Motor neuron (in vitro differentiated cells): Measurements from ENCODE around the gene POU3F1. TPM values are rescaled to one million over a fixed set of nuclear protein-coding genes. Genes with fewer than 3 reads are reported as not detected.
A peak's percentile ranks its signal among the peaks of the same experiment; 100 is the strongest.

Experiments
- ATAC-seq, 8 experiments: fragments of 200-7000 bp; cut with Tn5 transposase; replicated peaks in 6 of 8; 2 replicates each; pipeline ENCODE4 v1.8.0; 2021; ENCODE audit warnings: mild to moderate bottlenecking in 8 of 8, moderate library complexity in 8 of 8
- H3K27ac ChIP-seq, 2 donors: fragments of 250-450 bp; sonication (Bioruptor Pico); 2 replicates each; pipeline ENCODE4 v1.9.0; 2021; ENCODE audit warnings: antibody characterized with exemption in 2 of 2, mild to moderate bottlenecking in 2 of 2, moderate library complexity in 1 of 2
- H3K4me1 ChIP-seq, 2 donors: fragments of 250-450 bp; sonication (Bioruptor Pico); replicated peaks in 1 of 2; 2 replicates each; pipeline ENCODE4 v1.6.1; 2021; ENCODE audit warnings: antibody characterized with exemption in 2 of 2, mild to moderate bottlenecking in 2 of 2, moderate library complexity in 1 of 2
- H3K4me3 ChIP-seq, 5 donors: fragments of 250-450 bp; sonication (Bioruptor Pico); 2 replicates each; pipeline ENCODE4 v1.9.0; 2021; ENCODE audit warnings: antibody characterized with exemption in 5 of 5, mild to moderate bottlenecking in 5 of 5, moderate library complexity in 4 of 5
- WGBS, 10 experiments: fragments of 450-650 bp; shearing (Covaris generic); methylation state at CpG; one replicate each; pipeline ENCODE4 v1.0.0; 2022; 5-methylcytosine and 5-hydroxymethylcytosine counted together
- in situ Hi-C, 9 experiments: fragments of 400-800 bp; cut with MboI; loops; one replicate each; pipeline ENCODE4 v1.15.0; 2021; ENCODE audit warnings: low sequenced_read_pairs in 9 of 9, low pct_unique_long_range_greater_than_20kb in 2 of 9; ENCODE audit not compliant: unreplicated experiment in 9 of 9
- total RNA-seq, 8 experiments: library from RNA; unstranded; fragments of 300-600 nt; gene quantifications; 2 replicates each; pipeline versions ENCODE4 v1.2.3 to v1.2.4, GENCODE V29; 2022

The POU3F1 gene
- total RNA-seq, 8 experiments from 2014 or later, result 0.91 to 7.6 (median 3.3) TPM

DNA sequence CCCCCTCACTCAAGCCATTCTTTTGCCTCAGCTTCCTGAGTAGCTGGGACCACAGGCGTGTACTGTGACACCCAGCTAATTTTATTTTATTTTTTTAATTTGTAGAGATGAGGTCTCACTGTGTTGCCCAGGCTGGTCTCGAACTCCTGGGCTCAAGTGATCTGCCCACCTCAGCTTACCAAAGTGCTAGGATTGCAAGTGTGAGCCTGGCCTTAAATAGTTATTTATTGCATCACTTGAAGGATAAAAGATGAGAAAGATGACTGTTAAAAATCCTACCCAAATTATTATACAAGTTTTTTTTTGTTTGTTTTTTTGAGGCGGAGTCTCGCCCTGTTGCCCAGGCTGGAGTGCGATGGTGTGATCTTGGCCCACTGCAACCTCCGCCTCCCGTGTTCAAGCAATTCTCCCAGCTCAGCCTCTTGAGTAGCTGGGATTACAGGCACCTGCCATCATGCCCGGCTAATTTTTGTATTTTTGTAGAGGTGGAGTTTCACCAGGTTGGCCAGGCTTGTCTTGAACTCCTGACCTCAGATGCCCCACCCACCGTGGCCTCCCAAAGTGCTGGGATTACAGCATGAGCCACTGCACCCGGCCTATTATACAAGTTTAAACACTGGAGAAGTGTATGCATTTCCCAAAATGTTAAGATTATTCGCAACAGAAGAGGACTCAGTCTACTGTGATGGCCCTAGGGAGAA is 31.7 kb downstream of the POU3F1 start:
- ATAC-seq, result no peak
- WGBS, 10 experiments, result 74 to 100% (median 89%) methylated on average over 1 to 11 of the region's 11 CpGs; no CpG with 5 or more reads in 1 of the 10 experiments

DNA sequence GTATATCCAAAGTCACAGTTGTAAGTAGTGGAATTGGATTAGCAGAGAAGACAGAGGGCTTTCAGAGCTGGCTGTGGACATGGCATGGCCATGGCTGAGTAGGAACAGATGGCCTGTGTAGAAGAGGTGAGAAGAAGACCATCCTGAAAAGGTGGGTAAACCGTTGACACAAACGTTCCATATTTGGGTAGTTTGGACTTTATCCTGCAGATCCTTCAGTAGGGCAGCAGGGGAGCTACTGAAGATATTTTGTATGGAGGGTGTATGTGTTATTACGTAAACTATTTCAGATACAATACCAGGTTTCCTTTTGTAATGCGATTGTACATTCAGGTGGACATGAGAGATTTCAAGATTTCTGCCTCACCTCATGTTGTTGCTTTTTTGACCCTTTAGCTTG is 32.4 kb downstream of the POU3F1 start:
- no peak overlapping the region for H3K4me3 ChIP-seq
- ATAC-seq, result no peak
- in situ Hi-C loops, result no loop called here
- no peak overlapping the region for H3K27ac ChIP-seq
- 28 to 100% (median 77%) methylated on average over 1 to 4 of the region's 4 CpGs; no CpG with 5 or more reads in 4 of the 10 experiments for WGBS, 10 experiments
- H3K4me1 ChIP-seq, result peaks cover 14 to 15% of the 10 kb centered on the region in 2 donors

More for the DNA sequence above, 31.7 kb downstream of the POU3F1 start:
- H3K27ac ChIP-seq, result no peak overlapping the region
- in situ Hi-C loops, result no loop called here
- peaks cover 14 to 15% of the 10 kb centered on the region in 2 donors for H3K4me1 ChIP-seq
- no peak overlapping the region for H3K4me3 ChIP-seq

DNA sequence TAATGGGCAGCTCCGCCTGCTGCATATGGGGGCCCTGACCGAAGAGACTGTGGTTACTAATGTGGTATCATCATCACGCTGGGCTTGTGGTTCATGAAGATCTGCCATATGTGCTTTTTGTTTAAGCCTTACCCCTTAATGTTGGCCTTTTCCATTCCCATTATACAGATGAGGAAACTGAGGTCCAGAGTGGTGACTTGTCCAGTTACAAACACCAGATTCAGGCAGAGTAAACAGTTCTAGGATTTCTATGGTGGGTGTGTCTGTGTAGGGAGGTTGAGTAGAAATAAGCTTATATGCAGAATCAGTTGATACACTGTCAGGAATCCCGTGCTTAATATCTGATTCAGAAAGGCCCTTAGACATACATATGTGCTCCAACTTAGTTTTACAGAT is 33.4 kb downstream of the POU3F1 start:
- Histone ChIP-seq H3K4me3 (peak overlapping the region; percentile 68 to 92 (median 84)), H3K4me1 (peaks cover 14 to 15% of the 10 kb centered on the region in 2 donors), H3K27ac (peak overlapping the region; percentile 91 to 95)
- in situ Hi-C loops, result no loop called here
- ATAC-seq, result peak in 1 of 8 experiments; percentile 1
- 0 to 47% (median 15%) methylated on average over 1 to 4 of the region's 4 CpGs; no CpG with 5 or more reads in 1 of the 10 experiments for WGBS, 10 experiments

DNA sequence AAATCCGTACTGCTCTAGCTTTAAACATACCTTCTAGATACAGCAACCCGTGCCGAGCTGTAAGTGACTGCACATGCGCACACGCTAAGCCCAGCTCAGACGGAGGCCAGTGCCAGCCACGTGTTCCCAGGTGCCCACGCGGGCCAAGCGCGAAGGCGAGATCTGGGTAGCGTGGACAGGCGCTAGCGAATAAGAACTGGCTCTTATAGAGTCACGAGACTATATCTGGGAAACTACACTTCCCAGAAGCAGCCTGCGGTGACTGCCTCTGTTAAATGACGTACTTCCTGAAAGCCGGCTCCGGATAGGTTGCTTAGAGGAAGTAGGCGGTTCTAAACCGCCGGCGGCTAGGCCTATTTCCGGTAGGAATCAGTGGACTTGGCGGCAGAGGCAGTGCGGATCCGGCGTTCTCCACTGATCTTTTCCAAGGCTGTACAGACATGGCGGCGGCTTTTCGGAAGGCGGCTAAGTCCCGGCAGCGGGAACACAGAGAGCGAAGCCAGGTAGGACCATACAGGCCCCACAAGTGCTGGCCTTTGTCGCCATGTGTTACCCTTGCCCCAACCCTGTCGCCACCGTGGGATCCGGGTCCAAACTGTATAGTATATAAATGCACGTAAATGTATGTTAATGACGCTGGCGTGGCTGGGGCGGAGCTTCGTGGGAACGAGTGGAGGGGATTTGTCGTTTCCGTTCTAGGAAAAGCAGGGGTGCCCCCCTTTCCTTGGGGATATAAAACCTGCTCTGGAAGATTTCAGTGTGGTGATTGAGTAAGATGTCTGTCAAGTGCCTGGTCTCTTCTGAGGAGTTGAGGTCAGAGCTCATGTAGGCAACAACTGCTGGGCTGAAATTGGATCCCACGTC is 34.0 kb downstream of the POU3F1 start, which contains the start of gene UTP11:
TSS of gene UTP11 (plus strand) at position 372 of the 864 bp plus-strand sequence. CDS start at position 441, 69 bp downstream.
- Histone ChIP-seq H3K4me1 (peaks cover 14 to 15% of the 10 kb centered on the region in 2 donors), H3K27ac (peak within 1 kb of the TSS; percentile 91 to 95), H3K4me3 (peak within 1 kb of the TSS; percentile 68 to 92 (median 84))
- ATAC-seq, result peak; percentile 87 to 98 (median 96)
- in situ Hi-C loops, result no loop called here
- 0 to 10% (median 1%) methylated on average over 2 to 44 of the region's 49 CpGs; no CpG with 5 or more reads in 1 of the 10 experiments for WGBS, 10 experiments

DNA sequence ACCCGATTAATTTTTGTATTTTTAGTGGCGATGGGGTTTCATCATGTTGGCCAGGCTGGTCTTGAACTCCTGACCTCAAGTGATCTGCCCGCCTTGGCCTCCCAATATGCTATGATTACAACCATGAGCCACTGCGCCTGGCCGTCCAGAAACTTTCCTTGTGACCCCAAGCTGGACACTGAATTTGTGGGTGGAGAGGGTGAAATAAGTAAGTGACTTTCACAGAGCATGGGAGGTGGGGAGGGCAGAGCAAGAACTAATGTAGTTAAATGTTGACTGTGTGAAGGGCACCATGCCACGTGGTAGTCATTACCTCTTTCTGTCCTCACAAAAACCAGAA is 36.8 kb downstream of the POU3F1 start:
- WGBS, 10 experiments, result 72 to 100% (median 90%) methylated on average over 1 to 5 of the region's 6 CpGs; no CpG with 5 or more reads in 1 of the 10 experiments
- no peak overlapping the region for H3K4me3 ChIP-seq
- ATAC-seq, result no peak
- peaks cover 21 to 23% of the 10 kb centered on the region in 2 donors for H3K4me1 ChIP-seq
- in situ Hi-C loops, result no loop called here
- no peak overlapping the region for H3K27ac ChIP-seq

DNA sequence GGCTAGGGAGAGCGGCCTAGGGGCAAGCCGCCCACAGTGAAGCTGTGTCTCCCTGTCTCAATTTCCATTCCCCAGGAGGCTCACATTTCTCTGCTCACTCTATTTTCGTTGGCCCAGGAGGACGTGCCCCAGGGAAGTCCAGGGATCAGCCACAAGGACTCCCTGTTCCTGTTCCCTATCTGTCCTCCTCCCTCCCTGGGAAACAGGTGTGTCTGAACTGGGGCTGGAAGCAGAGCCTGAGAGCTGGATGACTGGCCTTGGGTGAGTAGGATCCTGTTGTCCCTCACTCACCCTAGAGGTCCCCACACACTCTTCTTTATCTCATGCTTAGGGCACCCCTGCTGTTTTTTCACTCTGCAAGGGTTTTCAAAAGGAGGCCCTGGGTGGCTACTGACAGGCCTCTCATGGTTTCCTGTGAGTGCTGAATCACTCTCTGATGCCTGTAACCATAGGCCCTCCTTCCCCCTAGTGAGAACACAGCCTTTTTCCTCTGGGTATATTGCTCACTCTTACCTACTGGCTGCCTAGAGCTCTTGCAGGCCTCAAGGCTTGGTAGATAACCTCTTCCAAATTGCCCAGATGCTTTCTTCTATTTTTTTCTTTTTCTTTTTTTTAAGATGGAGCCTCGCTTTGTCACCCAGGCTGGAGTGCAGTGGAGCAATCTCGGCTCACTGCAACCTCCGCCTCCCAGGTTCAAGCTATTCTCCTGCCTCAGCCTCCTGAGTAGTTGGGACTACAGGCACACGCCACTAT is 37.3 kb downstream of the POU3F1 start:
- 57 to 100% (median 74%) methylated on average over 2 to 8 of the region's 8 CpGs; no CpG with 5 or more reads in 1 of the 10 experiments for WGBS, 10 experiments
- in situ Hi-C loops, result no loop called here
- no peak overlapping the region for H3K4me3 ChIP-seq
- ATAC-seq, result no peak
- H3K27ac ChIP-seq, result no peak overlapping the region
- peaks cover 19 to 26% of the 10 kb centered on the region in 2 donors for H3K4me1 ChIP-seq

DNA sequence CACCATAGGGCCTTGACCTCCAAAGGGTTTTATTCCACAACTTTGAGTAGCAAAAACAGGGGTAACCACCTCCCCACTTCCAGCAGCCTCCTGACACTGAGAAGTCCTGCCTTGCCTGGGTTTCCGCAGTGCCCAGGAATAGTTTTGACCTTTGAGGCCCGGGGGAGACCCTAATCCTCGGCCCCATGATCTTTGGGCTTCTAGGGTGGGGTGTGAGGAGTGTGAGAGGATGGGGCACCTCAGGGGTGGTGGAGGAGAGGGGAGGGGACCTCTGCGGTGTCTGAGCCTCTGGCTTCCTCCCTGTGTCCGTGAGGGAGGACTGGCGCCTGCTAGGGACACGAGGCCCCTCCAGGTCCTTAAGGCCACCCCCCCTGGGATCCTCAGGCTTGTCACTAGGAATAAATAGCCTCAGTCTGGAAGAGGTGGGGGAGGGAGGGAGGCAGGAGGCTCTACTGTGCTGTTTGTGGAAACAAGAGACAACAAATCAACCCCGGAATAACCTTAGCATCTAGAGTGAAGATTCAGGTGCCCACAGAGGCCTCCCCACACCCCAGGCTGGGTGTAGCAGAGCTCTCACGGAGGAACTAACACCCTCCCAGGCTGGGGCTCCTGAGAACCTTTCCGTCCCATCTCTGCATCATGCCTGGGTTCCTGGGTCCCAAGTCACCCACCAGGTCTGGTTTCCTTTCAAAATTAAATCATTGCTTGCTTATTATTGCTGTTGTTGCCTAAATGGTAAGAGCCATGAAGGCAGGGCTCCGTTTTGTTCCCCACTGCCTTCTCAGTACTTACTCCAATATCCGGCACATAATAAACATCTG is 40.4 kb downstream of the POU3F1 start:
- in situ Hi-C loops, result no loop called here
- Histone ChIP-seq H3K4me3 (peak overlapping the region in 2 of 5 donors; percentile 10 to 44), H3K4me1 (peaks cover 7 to 20% of the 10 kb centered on the region in 2 donors), H3K27ac (peak overlapping the region; percentile 16 to 71)
- ATAC-seq, result peak in 4 of 8 experiments; percentile 20 to 63 (median 55)
- WGBS, 10 experiments, result 68 to 100% (median 74%) methylated on average over 2 to 7 of the region's 12 CpGs; no CpG with 5 or more reads in 4 of the 10 experiments

DNA sequence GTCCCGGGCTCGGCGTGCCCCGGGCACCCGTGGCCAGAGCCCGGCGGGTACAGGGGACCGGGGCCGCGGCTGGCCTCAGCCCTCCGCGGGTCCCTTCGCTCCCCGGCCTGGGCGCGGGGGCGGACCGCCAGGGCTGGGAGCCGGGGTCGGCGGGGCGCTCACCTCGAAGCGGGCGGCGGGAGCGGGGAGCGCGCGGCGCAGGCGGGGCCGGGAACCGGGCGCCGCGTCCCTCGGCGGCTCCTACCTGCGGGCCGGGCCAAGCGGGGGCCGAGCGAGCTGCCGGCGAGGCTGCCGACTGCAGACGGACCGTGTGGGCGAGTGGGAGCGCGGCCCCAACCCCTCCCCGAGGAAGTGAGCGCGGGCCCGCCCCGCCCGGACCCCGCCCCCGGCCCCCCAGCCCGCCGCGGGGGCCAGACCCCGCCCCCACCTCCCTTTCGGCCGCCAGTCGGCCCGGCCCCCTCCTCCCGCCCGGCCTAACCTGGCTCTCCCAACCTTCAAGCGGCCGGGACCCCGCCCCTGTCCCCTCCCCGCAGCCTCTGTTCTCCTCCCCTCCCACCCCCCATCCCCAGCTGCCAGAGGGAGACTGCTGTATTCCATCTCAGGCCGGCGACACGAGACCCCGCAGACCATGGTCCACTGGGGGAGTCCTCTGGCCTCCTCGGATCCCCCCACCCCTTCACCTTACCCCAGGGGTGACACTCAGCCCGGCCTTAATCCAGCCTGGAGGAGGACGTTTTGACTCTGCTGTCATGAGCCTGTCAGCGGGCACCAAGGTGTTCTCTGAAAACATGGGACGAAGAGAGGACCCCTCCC is 41.2 kb downstream of the POU3F1 start, which contains the start of gene FHL3:
TSS of gene FHL3 (minus strand) at position 320 of the 813 bp plus-strand sequence. CDS start 6,102 bp downstream, outside the sequence.
- 38 to 100% methylated on average over 1 to 7 of the region's 83 CpGs; no CpG with 5 or more reads in 8 of the 10 experiments for WGBS, 10 experiments
- Histone ChIP-seq H3K27ac (peak within 1 kb of the TSS; percentile 16 to 74), H3K4me1 (peaks cover 14 to 28% of the 10 kb centered on the region in 2 donors), H3K4me3 (peak within 1 kb of the TSS; percentile 39 to 56 (median 46))
- ATAC-seq, result peak; percentile 19 to 79 (median 67)
- in situ Hi-C loops, result no loop called here

DNA sequence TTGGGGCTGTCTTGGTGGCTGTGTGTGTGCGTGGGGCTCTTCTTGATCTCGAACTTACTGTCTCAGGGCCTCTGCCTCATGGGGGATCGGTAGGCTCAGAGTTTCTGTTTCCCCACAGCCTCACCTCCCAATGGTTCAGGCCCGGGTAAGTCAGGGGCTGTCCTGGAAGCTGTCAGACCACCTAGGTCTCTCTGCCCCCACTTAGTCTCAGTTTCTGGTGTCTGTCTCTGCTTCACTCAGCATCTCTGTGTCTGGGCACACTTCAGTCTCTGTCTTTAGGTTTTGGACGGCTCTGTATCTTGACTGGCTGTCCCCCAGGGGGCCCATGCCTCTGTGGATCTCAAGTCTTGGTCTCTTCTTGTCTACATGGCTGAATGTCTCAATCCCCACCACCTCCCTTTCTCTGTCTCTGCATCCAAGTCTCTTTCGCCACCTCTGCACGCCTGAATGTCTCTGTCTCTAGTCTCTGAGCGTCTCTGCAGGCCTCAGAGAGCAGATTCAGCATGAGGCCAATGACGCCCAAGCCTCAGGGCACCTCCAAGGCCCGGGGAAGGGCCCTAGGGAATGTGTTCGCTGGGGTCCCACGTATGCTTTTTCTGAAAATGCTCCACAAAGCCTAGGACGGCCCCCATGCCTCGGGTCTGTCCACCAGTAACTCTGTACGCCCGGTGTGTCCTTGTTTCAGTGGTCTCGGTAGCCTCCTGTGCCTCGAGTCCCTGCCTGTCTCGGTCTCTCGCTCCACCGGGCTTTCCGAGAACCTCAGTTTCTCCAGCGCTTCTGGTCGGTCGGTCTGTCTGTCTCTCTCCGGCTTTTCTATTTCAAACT is 42.1 kb downstream of the POU3F1 start:
- peak overlapping the region in 1 of 2 donors; percentile 74 for H3K27ac ChIP-seq
- ATAC-seq, result peak in 5 of 8 experiments; percentile 1 to 45 (median 35)
- H3K4me1 ChIP-seq, result peaks cover 24 to 37% of the 10 kb centered on the region in 2 donors
- H3K4me3 ChIP-seq, result peak overlapping the region; percentile 39 to 56 (median 46)
- in situ Hi-C loops, result no loop called here
- WGBS, 10 experiments, result 0 to 80% (median 21%) methylated on average over 1 to 10 of the region's 26 CpGs; no CpG with 5 or more reads in 1 of the 10 experiments
